Thoracic aorta (tissue), 2 donors: ENCODE measurements around the gene ITGA4. TPM values are rescaled to one million over a fixed set of nuclear protein-coding genes. Genes with fewer than 3 reads are reported as not detected.
"Not testable (repeated sequence)": the region's sequence is repeated elsewhere in the genome, so short reads cannot be mapped to it uniquely, and the experiment has no call there.

Source experiments
- ATAC-seq: fragments of 150-250 bp; one replicate; pipeline ENCODE4 v1.8.0; 2017; ENCODE audit warnings: low read depth; ENCODE audit not compliant: insufficient number of reproducible peaks, low FRiP score
- DNase-seq: peaks from one replicate; pipeline ENCODE4 v3.0.0-alpha.2; 2020; ENCODE audit warnings: low spot score
- H3K27ac ChIP-seq, 2 donors: fragments of 200-600 bp; sonication (generic); 1 replicate in 1 of 2; 2 replicates in 1 of 2; pipeline ENCODE4 v1.5.1; 2016; ENCODE audit warnings: mild to moderate bottlenecking in 2 of 2, moderate library complexity in 2 of 2
- H3K27me3 ChIP-seq: fragments of 200-600 bp; sonication (generic); replicated peaks from 2 replicates; pipeline ENCODE4 v1.6.0; 2016; ENCODE audit warnings: mild to moderate bottlenecking; ENCODE audit not compliant: insufficient read depth
- H3K36me3 ChIP-seq: fragments of 200-600 bp; sonication (generic); one replicate; pipeline ENCODE4 v1.5.1; 2016
- H3K4me1 ChIP-seq, 2 donors: fragments of 200-600 bp; sonication (generic); 1 replicate in 1 of 2; 2 replicates in 1 of 2; pipeline versions ENCODE4 v1.5.1 to v1.6.0; 2016; ENCODE audit warnings: low read depth in 2 of 2, mild to moderate bottlenecking in 1 of 2; ENCODE audit not compliant: control insufficient read depth in 1 of 2
- H3K4me3 ChIP-seq: fragments of 200-600 bp; sonication (generic); 2 replicates; pipeline ENCODE4 v1.5.1; 2016; ENCODE audit warnings: mild to moderate bottlenecking
- H3K9me3 ChIP-seq: fragments of 200-600 bp; sonication (generic); 2 replicates; pipeline ENCODE4 v1.5.1; 2016
- total RNA-seq, 2 donors: library from RNA; depleted of rRNA; stranded (reverse); fragments of >200 nt; gene quantifications; one replicate each; pipeline versions ENCODE4 v1.1.0 to v1.2.3, GENCODE V29; 2016
- TF ChIP-seq, protein P1 (sequence below): fragments of 200-600 bp; sonication (generic); IDR thresholded peaks from one replicate; pipeline ENCODE4 v1.5.1; 2019; ENCODE audit warnings: antibody characterized with exemption

Gene ITGA4
- total RNA-seq, 2 donors from 2014 or later, result 21.9 to 40.3 TPM

DNA sequence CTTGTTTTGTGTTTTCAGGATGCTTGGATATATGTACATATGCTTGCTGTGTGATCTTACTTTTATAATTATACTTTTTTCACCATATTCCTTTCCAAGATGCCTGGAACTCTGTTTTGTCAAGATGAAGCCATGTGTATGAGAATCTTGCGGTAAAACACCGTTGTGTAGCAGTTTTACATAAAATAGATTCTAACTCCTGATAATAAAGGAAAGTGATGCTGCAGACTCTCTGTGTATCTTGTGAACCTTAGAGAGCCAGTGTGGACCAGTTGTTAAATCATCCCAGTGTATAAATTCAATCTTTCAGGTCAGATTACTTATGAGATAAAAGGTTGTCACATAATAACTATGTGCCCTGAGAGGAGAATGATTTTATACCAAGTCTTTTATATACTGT is 12.5 kb upstream of the ITGA4 start:
- no peak for DNase-seq
- ATAC-seq, result no peak
- no peak overlapping the region for H3K27ac ChIP-seq
- no peak overlapping the region for H3K4me3 ChIP-seq
- H3K27me3 ChIP-seq, result no peaks in the 10 kb centered on the region
- no peaks in the 10 kb centered on the region for H3K4me1 ChIP-seq
- no peaks in the 10 kb centered on the region for H3K9me3 ChIP-seq
- no peaks in the 10 kb centered on the region for H3K36me3 ChIP-seq
- TF ChIP-seq, protein P1, sequence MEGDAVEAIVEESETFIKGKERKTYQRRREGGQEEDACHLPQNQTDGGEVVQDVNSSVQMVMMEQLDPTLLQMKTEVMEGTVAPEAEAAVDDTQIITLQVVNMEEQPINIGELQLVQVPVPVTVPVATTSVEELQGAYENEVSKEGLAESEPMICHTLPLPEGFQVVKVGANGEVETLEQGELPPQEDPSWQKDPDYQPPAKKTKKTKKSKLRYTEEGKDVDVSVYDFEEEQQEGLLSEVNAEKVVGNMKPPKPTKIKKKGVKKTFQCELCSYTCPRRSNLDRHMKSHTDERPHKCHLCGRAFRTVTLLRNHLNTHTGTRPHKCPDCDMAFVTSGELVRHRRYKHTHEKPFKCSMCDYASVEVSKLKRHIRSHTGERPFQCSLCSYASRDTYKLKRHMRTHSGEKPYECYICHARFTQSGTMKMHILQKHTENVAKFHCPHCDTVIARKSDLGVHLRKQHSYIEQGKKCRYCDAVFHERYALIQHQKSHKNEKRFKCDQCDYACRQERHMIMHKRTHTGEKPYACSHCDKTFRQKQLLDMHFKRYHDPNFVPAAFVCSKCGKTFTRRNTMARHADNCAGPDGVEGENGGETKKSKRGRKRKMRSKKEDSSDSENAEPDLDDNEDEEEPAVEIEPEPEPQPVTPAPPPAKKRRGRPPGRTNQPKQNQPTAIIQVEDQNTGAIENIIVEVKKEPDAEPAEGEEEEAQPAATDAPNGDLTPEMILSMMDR, result no peak

DNA sequence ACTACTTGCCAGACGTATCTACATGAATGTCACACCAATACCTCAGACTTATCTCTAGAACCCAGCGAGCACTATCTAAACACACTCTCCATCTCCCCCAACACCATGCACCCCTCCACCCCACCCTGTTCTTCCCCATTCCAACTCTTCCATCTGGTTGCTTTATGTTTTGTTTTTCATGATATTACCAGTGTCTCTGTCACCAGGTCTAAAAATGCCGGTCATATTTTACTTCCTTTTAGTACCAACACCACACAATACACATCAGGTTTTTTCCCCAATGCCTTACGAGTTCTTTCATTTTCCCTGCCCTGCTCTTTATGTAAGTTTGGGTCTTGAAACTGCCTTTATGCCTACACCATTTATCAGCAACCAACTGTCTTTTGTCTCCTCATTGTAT is 10.2 kb upstream of the ITGA4 start:
- no peaks in the 10 kb centered on the region for H3K4me1 ChIP-seq
- no peaks in the 10 kb centered on the region for H3K27me3 ChIP-seq
- no peaks in the 10 kb centered on the region for H3K9me3 ChIP-seq
- TF ChIP-seq, protein P1, result no peak
- no peak overlapping the region for H3K4me3 ChIP-seq
- H3K27ac ChIP-seq, result no peak overlapping the region
- DNase-seq (no peak), ATAC-seq (no peak)
- no peaks in the 10 kb centered on the region for H3K36me3 ChIP-seq

DNA sequence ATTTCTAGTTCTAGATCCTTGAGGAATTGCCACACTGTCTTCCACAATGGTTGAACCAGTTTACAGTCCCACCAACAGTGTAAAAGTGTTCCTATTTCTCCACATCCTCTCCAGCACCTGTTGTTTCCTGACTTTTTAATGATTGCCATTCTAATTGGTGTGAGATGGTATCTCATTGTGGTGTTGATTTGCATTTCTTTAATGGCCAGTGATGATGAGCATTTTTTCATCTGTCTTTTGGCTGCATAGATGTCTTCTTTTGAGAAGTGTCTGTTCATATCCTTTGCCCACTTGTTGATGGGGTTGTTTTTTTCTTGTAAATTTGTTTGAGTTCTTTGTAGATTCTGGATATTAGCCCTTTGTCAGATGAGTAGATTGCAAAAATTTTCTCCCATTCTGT is 7.9 kb upstream of the ITGA4 start:
- not testable (repeated sequence) for H3K4me1 ChIP-seq, ATAC-seq, H3K36me3 ChIP-seq, H3K9me3 ChIP-seq, H3K27me3 ChIP-seq, H3K27ac ChIP-seq, H3K4me3 ChIP-seq, DNase-seq

DNA sequence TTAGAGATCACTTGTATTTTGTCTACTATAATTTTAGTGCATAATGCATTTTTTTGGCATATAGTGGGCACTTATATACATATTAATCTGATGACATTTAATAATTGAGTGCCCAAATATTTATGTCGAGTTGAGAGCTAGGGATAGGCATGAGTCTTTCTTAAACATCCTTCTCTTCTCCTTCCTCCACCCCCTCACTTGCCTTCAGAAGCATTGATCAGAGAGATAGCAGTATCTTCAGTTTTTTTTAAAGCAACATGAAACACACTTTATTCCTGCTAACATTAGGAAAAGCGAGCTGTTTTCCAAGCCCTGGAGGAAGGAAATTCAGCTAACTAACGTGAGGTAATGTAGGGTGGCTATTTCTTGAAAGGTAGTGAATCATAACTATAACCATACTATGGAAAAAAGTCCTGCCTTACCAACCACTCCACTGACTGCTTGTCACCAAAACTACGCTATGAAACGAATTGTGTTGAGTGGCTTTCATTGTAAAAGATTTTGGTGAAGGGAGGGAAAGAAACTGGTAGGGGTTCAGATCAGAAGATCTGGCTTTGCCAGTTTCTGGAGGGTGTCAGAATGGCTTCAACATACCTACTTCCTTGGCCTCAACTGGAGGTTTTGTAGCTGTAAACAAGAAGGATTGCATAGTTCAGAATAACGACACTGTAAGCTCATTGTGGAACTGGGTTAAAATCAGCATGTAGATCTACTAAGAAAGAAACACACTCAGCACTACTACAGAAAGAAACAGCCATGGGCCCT is 2.3 kb upstream of the ITGA4 start:
- no peaks in the 10 kb centered on the region for H3K36me3 ChIP-seq
- no peak overlapping the region for H3K4me3 ChIP-seq
- TF ChIP-seq, protein P1, result no peak
- no peak overlapping the region for H3K27ac ChIP-seq
- ATAC-seq (no peak), DNase-seq (no peak)
- H3K4me1 ChIP-seq, result peaks cover 0 to 16% of the 10 kb centered on the region in 2 donors
- no peaks in the 10 kb centered on the region for H3K9me3 ChIP-seq
- no peaks in the 10 kb centered on the region for H3K27me3 ChIP-seq

DNA sequence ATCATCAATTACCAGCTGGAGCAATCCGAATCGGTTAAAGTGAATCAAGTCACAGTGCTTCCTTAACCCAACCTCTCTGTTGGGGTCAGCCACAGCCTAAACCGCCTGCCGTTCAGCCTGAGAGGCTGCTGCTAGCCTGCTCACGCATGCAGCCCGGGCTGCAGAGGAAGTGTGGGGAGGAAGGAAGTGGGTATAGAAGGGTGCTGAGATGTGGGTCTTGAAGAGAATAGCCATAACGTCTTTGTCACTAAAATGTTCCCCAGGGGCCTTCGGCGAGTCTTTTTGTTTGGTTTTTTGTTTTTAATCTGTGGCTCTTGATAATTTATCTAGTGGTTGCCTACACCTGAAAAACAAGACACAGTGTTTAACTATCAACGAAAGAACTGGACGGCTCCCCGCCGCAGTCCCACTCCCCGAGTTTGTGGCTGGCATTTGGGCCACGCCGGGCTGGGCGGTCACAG is 496 bp upstream of the ITGA4 start:
- Histone ChIP-seq H3K4me3 (peak overlapping the region; percentile 73), H3K9me3 (no peaks in the 10 kb centered on the region), H3K27ac (peak overlapping the region in 1 of 2 donors; percentile 43), H3K4me1 (peaks cover 0 to 16% of the 10 kb centered on the region in 2 donors), H3K27me3 (no peaks in the 10 kb centered on the region), H3K36me3 (no peaks in the 10 kb centered on the region)
- DNase-seq, result no peak
- TF ChIP-seq, protein P1, result no peak
- no peak for ATAC-seq
